Fibroblast of skin of right quadriceps (primary cell): ENCODE measurements around the gene PRRC2B.
"Not testable (repeated sequence)": the region's sequence is repeated elsewhere in the genome, so short reads cannot be mapped to it uniquely, and the experiment has no call there.

ENCODE experiments used
- DNase-seq: peaks from one replicate; pipeline ENCODE4 v3.0.0-alpha.2; 2013

PRRC2B gene

DNA sequence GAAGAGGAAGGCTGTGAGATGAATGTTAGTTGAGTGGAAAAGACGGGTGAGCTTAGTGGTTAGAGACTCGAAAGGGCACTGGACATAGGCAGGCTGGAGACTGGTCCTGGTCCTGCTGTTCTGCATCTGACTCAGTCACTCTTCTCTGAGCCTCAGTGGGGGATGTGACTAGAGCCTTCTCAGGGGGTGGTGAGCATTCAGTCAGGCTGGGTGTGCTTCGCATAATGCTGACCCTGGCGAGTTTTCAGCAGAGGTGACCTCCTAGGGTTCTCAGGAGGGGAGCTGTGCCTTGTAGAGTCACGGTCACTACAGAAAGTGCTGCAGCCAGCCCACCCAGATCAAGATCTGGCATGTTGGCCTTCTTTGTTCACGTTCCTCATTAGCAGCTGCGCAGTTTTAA, 44.3 kb downstream of the PRRC2B start:
- DNase-seq, result no peak

DNA sequence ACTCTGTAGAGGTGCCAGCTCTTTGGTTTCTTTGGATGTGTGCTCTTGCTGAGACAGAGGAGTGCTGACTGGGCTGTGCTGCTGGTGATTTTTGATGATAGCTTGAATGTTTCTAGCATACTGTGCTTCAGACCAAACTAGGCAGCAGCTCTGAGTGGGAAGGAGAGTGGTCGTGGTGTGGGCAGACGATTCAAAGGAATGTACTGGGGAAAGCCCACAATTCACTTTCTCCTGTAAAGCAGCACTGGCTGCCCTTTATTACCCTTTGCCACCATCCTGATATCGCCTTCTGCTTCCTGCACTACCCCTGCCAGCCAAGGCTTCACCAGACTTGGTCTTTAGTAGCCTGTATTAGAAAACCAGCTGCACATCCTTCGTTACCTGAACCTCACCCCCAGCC, 45.3 kb downstream of the PRRC2B start:
- no peak for DNase-seq

DNA sequence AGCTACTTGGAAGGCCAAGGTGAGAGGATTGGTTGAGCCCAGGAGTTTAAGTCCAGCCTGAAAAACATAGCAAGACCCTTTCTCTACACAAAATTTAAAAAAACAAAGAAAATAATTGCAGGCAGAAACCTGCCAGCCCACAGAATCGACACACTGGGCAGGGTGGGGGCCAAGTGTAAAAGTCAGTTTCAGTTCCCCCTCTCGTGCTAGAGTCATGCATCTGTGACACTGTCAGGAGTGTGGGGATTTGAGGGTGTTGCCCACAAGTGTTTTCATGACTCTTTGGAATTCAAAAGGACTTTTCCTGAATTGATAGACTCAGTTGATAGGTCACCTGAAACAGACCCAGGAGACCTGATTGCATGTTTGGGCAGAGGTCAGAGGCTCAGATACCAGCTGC, 47.6 kb downstream of the PRRC2B start:
- DNase-seq, result no peak

DNA sequence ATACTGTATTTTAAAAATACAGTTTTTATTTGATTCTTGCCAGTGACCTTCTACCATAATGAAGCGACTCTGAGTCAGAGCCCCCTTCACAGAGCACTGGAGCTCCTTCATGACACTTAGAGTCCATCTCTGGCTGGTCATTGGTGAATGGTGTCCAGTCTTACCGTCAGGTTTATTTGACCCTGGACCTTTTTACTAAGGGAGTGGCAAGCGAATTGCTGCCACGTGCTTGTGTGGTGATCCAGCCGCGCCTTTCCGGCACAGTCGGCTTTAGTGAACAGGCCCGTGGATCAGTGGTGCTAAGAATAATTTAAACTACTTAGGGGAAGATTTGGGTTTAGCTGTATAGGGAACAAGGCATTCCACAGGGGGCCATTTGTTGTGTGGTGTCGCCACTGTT, 48.5 kb downstream of the PRRC2B start:
- no peak for DNase-seq

DNA sequence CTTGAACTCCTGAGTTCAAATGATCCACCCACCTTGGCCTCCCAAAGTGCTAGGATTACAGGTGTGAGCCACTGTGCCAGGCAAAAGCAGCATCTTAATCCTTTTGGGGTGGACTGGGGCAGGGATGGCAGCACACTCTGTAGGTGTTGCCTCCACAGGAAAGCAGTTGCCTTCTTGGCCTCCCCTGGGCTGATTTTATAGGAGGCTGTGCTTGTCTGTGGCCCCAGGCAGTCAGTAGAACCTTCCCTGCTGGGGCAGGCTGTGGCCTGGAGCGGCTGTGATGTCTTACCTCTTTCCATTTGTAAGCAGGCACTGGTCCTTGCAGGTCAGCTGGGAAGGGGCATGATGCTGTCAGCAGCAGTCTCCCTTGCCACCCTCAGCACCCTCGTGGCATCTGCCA, 49.8 kb downstream of the PRRC2B start:
- no peak for DNase-seq

DNA sequence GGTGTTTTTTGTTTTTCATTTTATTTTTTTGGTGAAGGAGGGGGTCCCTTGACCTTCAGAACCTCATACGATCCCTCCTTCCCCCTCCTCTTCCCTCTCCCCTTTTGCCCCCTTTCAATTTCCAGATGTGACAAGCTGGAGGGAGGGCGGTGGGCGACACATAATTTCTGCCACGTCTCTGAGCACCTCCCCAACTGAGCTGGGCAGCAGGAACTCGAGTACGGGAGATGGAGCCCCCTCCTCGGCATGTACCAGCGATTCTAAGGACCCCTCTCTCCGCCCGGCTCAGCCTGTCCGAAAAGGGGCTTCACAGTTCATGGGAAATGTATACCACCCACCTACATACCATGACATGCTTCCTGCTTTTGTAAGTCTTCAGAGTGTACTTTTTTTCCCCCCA, 52.4 kb downstream of the PRRC2B start:
- no peak for DNase-seq

DNA sequence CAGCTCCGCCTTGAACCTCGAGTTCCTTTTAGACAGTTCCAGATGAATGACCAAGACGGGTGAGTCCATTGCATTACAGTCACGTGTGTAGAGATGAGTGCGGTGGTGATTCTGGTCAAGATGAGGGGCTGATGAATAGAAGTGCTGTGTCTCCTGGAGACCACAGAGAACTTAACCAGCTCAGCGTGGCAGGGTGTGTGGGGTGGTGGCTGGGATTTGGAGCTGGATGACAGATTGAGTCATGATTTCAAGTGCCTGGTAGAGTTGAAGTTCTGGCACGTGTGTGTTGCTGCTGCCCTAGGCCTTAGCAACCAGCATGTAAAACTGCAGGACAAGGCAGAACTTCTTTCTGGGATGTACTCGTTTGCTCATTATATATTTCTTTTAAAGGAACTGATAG, 53.3 kb downstream of the PRRC2B start:
- DNase-seq, result no peak

DNA sequence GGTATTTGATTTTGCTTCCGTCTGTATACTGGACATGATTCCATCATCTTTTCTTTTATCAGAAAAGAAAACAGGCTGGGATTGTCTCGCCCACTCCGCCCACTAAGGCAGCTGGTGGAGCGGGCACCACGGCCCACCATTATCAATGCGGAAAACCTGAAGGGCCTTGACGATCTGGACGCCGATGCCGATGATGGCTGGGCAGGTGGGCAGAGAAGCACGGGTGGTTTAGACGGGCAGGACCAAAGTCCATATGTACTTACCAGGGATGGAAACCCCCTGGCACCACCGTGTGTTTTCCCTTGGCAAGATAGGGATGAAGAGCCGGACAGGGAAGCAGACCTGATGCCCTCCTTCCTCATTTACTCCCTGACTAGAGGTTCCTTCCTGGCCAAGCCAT, 53.7 kb downstream of the PRRC2B start:
- no peak for DNase-seq

DNA sequence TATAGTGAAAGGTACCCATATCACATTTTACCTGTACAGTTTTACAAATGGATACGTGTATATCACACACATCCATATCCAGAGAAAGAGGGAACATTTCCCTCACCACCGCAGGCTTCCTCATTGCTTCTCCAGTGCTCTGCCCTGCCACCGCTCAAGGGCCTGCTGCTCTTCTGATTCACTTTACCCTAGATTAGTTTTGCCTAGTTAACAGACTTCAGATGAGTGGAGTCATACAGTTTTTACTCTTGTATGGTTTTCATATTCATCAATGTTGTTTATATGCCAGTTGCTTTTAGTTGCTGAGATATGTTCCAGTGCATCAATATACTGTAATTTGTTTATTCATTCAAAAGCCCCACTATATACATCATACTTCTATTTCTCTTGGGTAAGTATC, 54.9 kb downstream of the PRRC2B start:
- no peak for DNase-seq

DNA sequence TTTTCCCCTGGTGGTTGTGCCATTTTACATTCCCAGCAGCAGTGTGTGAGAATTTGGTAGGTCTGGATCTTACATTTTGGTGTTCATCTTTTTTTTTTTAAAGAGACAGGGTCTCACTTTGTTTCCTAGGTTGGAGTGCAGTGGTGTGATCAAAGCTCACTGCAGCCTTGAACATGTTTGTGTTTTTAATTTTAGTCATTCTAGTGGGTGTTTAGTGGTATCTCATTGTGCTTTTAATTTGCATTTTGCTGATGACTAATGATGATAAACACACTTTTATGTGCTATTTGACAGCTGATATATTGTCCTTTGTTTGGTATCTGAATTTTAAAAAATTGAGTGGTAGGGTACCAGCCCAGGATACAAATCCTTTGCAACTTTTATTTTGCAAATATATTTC, 55.4 kb downstream of the PRRC2B start:
- no peak for DNase-seq

DNA sequence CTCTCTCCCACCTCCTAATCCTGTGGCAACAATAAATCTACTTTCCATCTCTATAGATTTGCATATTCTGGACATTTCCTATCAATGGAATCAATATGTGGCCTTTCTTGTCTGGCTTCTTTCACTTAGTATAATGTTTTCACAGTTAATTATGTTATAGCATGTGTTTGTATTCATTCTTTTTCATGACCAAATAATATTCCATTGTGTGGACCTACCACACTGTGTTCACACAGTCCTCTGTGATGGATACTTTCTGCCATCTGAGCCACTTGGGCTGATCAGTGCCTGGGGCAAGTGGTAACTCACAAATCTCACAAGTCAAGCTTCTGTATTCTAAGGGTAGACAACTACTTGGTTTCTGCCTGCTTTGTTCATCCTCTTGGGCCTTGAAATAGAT, 60.1 kb downstream of the PRRC2B start:
- no peak for DNase-seq

DNA sequence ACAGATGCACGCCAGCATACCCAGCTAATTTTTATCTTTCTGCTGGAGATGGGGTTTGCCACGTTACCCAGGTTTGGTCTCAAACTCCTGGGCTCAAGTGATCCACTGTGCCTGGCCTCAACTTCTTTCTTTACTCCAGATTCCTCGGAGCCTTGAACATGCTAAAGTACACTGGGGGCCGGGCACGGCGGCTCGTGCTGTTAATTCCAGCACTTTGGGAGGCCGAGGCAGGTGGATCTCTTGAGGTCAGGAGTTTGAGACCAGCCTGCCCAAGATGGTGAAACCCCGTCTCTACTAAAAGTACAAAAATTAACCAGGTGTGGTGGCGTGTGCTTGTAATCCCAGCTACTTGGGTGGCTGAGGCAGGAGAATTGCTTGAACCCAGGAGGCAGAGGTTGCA, 61.8 kb downstream of the PRRC2B start:
- DNase-seq, result not testable (repeated sequence)

DNA sequence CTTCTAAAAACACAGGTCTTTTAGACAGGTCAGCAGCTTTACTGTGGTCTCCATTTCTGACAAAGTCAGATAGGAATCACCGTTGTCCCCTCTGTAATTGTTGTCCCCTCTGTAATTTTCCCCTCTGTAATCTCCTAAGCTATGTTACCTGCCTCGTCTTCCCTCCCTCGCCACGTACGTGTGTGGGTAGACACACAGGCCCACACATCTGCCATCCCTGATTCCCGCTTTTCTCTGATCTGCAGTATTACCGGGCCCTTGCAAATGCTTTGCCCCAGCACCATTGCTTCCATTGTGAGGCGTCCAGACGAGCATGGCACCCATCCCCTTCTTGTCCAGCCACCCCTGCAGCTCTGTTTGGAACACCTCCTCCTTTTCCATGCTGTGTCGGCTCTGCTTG, 63.9 kb downstream of the PRRC2B start:
- DNase-seq, result no peak

DNA sequence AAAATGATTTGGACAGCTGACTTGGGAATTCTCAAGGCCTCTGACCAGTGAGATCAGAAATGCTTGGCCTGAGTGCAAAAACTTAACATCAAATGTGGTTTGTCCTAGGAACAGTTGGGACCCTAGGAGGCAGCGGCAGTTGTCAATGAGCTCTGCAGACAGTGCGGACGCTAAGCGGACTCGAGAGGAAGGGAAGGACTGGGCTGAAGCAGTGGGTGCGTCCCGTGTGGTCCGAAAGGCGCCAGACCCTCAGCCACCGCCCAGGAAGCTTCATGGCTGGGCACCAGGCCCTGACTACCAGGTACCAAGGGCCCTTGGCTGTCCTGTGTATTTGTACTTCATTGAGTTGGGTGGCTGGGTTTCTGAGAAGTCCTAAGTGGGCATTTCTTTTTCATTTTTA, 65.2 kb downstream of the PRRC2B start:
- DNase-seq, result no peak

DNA sequence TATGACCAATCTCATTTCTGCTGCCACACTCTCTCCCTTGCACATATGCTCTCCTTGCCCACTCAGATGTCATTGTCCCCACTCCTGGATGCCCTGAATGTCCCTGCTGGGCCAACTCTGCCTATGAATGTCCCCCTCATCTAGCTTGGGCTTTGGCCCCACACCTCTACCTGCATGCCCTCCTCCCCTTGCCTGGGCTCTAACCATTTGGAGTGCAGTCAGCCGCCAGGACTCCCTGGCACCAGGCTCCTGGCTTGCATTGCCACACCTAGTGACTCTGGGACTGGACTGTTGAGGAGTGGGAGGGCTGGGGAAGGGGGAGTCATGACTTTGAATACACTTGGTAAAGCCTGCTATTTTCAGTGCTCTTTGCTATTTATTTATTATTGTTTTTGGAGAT, 67.3 kb downstream of the PRRC2B start:
- no peak for DNase-seq

DNA sequence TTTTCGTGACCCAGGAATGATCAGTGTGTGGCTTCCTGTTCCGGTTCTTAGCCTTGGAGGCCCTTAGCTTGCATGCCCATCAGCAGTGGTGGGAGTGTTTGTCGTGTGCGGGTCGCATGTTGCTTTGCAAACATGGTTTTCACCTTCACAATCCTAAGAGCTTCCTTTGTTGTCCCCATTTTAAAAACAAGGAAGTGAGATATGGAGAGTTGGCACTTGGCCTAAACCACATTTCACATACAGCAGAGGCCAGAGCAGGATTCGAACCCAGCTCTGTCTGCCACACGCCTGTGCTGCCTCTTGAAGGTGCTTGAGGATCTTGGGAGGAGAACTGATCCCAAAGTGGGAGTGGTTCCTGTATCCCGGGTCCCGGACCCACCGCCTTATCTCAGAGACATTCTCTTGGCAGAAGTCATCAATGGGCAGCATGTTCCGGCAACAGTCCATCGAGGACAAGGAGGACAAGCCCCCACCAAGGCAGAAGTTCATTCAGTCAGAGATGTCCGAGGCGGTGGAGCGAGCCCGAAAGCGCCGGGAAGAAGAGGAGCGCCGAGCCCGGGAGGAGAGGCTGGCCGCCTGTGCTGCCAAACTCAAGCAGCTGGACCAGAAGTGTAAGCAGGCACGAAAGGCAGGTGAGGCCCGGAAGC, 70.6 kb downstream of the PRRC2B start:
- DNase-seq, result peak; percentile 10

DNA sequence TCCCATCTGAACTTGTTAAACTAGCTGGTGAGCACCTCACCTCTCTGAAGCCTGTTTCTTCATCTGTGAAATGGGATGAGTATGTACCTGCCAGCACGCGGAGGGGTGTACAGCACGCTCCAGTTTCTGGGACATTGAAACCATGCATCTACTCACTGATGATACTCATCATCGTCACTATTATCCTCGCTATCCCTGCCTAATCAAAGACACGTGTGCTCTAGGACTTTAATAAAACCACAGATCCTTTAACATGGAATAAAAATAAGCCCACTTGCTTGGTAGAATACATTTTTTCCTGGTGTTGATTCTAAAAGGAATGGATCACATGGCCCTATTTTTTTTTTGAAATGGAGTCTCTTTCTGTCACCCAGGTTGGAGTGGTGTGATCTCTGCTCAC, 71.5 kb downstream of the PRRC2B start:
- peak; percentile 60 for DNase-seq

DNA sequence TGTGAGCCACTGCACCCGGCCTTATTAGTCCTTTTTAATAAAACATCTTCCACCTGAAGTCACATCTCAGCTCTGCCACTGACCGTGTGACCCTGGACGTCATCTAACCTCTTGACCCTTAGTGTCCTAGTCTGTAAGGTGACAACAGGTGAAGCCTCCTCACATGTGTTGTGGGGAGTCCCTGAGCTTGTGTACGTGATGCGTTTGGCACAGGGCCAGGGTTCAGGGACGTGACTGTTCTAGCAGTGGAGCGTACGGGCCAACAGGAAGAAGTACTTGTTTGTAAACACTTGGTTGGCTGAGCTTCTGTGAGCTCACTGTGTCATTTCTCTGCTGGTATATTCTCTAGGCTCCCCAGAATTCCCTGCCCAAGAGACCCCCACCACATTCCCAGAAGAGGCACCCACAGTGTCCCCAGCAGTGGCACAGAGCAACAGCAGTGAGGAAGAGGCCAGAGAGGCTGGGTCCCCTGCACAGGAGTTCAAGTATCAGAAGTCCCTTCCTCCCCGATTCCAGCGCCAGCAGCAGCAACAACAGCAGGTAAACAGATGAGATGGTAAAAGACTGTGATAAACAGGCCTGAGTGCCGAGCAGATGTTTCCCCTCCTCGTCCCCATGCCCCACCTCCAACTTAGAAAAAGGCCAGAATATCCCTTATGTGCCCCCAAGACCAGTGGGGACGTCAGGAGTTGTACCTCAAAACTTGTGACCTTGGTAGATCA, 73.5 kb downstream of the PRRC2B start:
- DNase-seq, result no peak

DNA sequence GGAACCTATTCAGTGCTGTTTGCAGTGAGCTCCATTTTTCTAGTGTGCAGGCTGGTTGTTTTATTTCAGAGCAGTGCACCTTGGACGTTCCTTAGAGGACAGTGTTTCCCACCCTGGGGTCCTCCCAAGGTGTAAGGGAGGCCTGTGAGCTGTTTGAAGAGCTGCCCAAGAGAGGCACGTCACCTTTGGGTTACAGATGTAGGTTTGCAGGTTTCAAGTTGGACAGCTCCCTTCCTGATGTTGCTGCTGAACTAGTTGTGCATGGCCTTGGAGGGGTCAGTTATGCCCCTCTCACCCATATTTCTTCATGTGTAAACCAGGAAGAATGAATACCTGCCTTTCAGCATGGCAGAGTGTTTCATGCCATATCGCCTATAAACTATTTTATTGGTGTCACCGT, 74.1 kb downstream of the PRRC2B start:
- DNase-seq, result no peak

DNA sequence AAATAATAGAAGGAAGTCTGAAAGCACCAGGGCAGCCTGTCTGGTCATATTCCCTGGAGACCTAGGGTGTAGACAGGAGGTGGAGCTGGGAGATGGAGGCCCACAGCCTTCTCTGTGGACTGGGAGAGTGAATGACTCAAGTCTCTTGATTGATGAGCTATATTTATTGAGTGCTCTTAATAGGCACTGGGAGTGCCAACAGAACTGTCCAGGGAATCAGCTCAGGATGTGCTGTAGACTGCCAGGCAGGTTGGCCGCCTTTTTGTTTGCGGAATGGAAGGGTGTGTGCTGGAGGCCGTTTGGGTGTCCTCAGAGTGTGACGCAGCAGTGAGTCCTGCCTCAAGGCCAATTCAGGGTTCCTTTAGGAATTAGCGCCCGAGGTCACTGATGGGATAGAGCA, 75.5 kb downstream of the PRRC2B start:
- DNase-seq, result peak; percentile 37

DNA sequence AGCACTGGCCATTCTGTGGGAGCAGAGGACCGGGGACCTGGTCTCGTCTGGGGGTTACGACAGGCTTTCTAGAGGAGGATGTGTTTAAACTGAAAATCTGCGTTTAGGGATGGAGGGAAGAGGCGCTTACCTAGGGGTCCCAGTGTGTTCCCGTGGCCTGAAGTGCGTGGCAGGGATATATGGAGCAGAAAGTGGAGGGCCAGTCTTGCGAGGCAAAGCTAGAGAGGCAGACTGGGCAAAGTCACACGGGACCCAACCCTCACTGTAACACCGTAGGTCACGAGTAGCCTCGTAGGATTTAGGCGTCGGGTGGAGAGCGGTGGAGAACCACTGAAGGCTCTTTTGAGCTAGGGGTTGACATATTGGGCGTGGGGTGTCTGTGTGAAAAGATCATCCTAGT, 76.1 kb downstream of the PRRC2B start:
- DNase-seq, result no peak

DNA sequence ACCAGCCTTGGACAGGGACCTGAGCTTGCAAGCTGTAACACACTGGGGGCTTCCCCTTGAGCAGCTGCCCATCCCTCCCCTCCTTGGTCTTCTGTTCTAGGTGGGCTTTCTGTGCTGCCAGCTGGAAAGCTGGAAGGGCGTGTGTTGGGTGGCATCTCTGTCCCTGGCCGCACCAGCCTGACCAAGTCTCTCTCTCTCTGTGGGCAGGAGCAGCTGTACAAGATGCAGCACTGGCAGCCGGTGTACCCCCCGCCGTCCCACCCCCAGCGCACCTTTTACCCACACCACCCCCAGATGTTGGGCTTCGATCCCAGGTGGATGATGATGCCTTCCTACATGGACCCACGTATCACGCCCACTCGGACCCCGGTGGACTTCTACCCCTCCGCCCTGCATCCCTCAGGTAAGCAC, 76.7 kb downstream of the PRRC2B start:
- DNase-seq, result no peak

DNA sequence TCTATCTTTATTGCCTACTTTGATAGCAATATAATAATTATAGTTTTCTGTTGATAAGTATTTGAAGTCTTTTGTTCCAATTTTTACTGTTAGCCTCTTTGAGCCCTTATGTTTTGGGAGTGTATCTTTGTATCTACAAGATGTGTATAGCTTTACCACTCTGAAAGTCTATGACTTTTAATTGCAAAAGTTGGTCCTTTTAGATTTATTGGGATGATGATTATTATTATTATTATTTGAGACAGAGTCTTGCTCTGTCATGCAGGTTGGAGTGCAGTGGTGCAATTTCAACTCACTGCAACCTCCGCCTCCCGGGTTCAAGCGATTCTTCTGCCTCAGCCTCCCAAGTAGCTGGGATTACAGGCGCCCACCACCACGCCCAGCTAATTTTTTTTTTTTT, 78.2 kb downstream of the PRRC2B start:
- not testable (repeated sequence) for DNase-seq

DNA sequence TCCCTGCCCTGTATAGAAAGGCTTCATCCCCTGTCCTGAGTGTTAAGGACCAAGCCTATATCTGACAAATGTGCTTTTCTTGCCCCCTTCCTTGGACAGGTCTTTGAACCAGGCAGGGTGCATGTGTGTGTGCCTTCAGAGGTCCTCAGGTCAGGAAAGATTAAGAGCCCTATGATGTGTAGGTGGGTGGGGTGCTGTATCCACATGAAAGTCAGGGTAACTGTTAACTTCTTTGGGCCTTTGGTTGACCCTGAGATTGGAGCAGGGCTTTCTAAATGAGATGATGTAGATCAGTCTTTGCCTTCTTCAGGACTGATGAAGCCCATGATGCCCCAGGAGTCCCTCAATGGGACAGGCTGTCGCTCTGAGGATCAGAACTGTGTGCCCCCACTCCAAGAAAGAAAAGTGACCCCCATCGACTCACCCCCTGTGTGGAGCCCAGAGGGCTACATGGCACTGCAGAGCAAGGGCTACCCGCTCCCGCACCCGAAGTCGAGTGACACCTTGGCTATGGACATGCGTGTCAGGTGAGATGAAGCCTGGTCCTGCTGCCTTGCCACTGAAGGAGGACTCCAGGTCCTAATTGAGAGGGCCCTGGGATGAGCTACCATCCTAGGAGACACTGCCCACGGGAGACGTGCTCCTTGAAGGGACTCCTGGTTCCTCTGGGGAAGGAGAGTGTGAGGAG, 79.5 kb downstream of the PRRC2B start:
- DNase-seq, result no peak

DNA sequence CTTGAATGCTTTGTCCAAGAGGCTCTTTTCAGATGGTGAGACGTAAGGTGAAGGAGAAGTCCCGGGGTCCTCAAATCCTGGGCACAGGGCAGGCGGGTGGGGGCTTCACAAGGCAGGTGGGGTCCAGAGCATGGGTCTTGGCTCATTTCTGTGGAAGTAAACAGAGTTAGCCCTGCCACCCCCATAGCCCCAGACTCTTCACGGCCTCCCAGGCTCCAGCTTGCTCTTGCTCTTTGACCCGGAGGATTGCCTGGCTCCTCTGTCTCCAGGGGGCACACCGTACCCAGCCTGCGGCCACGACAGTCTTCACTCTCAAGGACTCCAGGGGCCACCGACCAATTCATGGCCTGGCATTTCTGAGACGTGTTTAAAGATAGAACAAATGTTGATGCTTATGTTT, 80.0 kb downstream of the PRRC2B start:
- DNase-seq, result no peak
